ENCODE results near the gene GRM4. TPM values are rescaled to one million over a fixed set of nuclear protein-coding genes. Genes with fewer than 3 reads are reported as not detected.

GRM4 gene
- total and polyA plus RNA-seq, 2 donors from 2014 or later = not detected

GRCh38 chr6:34161857-34162515 is 16.1 kb upstream of the GRM4 start:
- peak in 2 of 5 donors; percentile 20 to 24 for DNase-seq
- Histone ChIP-seq H3K36me3 (ENCODE audit: control insufficient read depth in 2 of 3, insufficient read depth in 3 of 3, low read length in 3 of 3) (no peaks in the 10 kb centered on the region), H3K4me1 (ENCODE audit: control insufficient read depth in 2 of 3, insufficient read depth in 2 of 3, low read depth in 1 of 3, low read length in 3 of 3) (no peaks in the 10 kb centered on the region), H3K27ac (ENCODE audit: low read depth in 2 of 2, low read length in 2 of 2) (no peak overlapping the region), H3K4me3 (ENCODE audit: low read length in 3 of 3) (no peak overlapping the region), H3K9me3 (ENCODE audit: control insufficient read depth in 2 of 3, insufficient read depth in 1 of 3, low read length in 3 of 3) (no peaks in the 10 kb centered on the region), H3K9ac (ENCODE audit: low read length in 3 of 3) (no peak overlapping the region), H3K27me3 (ENCODE audit: control insufficient read depth, insufficient read depth, low read length) (no peaks in the 10 kb centered on the region)
- TF ChIP-seq CTCF (IDR thresholded peaks at IDR 0.05; ENCODE audit: borderline replicate concordance, extremely low read depth, insufficient read depth) = no peak
- no peak for FAIRE-seq
- intact Hi-C loops (cut with DNase I) = no loop called here

GRCh38 chr6:34159844-34160243 is 14.0 kb upstream of the GRM4 start:
- peak in 1 of 5 donors; percentile 11 for DNase-seq
- Histone ChIP-seq H3K36me3 (ENCODE audit: control insufficient read depth in 2 of 3, insufficient read depth in 3 of 3, low read length in 3 of 3) (no peaks in the 10 kb centered on the region), H3K9me3 (ENCODE audit: control insufficient read depth in 2 of 3, insufficient read depth in 1 of 3, low read length in 3 of 3) (no peaks in the 10 kb centered on the region), H3K27me3 (ENCODE audit: control insufficient read depth, insufficient read depth, low read length) (no peaks in the 10 kb centered on the region), H3K4me1 (ENCODE audit: control insufficient read depth in 2 of 3, insufficient read depth in 2 of 3, low read depth in 1 of 3, low read length in 3 of 3) (no peaks in the 10 kb centered on the region), H3K27ac (ENCODE audit: low read depth in 2 of 2, low read length in 2 of 2) (no peak overlapping the region), H3K4me3 (ENCODE audit: low read length in 3 of 3) (no peak overlapping the region), H3K9ac (ENCODE audit: low read length in 3 of 3) (no peak overlapping the region)
- intact Hi-C loops (cut with DNase I) = loop anchor here (10.0 kb wide), 1 partner anchor 395 kb away; no protein-coding TSS in a partner anchor
- FAIRE-seq = no peak
- no peak for TF ChIP-seq CTCF (IDR thresholded peaks at IDR 0.05; ENCODE audit: borderline replicate concordance, extremely low read depth, insufficient read depth)

- intact Hi-C loops (cut with DNase I) = loop anchor here (10.0 kb wide), 1 partner anchor 394 kb away; no protein-coding TSS in a partner anchor
- TF ChIP-seq CTCF (IDR thresholded peaks at IDR 0.05; ENCODE audit: borderline replicate concordance, extremely low read depth, insufficient read depth) = no peak
- FAIRE-seq (no peak), DNase-seq (peak in 1 of 5 donors; percentile 0)
- no peak overlapping the region for H3K9ac ChIP-seq (ENCODE audit: low read length in 3 of 3)
- no peaks in the 10 kb centered on the region for H3K36me3 ChIP-seq (ENCODE audit: control insufficient read depth in 2 of 3, insufficient read depth in 3 of 3, low read length in 3 of 3)
- H3K27ac ChIP-seq (ENCODE audit: low read depth in 2 of 2, low read length in 2 of 2) = no peak overlapping the region
- H3K9me3 ChIP-seq (ENCODE audit: control insufficient read depth in 2 of 3, insufficient read depth in 1 of 3, low read length in 3 of 3) = no peaks in the 10 kb centered on the region
- no peak overlapping the region for H3K4me3 ChIP-seq (ENCODE audit: low read length in 3 of 3)
- H3K4me1 ChIP-seq (ENCODE audit: control insufficient read depth in 2 of 3, insufficient read depth in 2 of 3, low read depth in 1 of 3, low read length in 3 of 3) = peaks cover 0 to 3% (median 0%) of the 10 kb centered on the region in 3 donors
- H3K27me3 ChIP-seq (ENCODE audit: control insufficient read depth, insufficient read depth, low read length) = peaks cover 3% of the 10 kb centered on the region
Observed at GRCh38 chr6:34158876-34159275, 13.0 kb upstream of the GRM4 start.
